Measurements from ENCODE around the gene SWSAP1. TPM values are rescaled to one million over a fixed set of nuclear protein-coding genes. Genes with fewer than 3 reads are reported as not detected.

SWSAP1 gene
- 1.5 TPM for total RNA-seq

GRCh38 chr19:11374433-11375142, at the start of gene SWSAP1:
Gene SWSAP1 (plus strand): TSS chr19:11374666. CDS start chr19:11374681, 15 bp downstream.
- no peaks in the 10 kb centered on the region for H3K27me3 ChIP-seq
- H3K4me1 ChIP-seq: peaks cover 51% of the 10 kb centered on the region
- intact Hi-C loops (cut with DNase I): loop anchor here (5.0 kb wide), 1 partner anchor 58 kb away; no protein-coding TSS in a partner anchor

GRCh38 chr19:11324748-11325389, 49.6 kb upstream of the SWSAP1 start:
- TF ChIP-seq POLR2A (IDR thresholded peaks at IDR 0.05) (no peak), POLR2AphosphoS5 (IDR thresholded peaks at IDR 0.05; ENCODE audit: insufficient read depth in 1 of 2, low read depth in 1 of 2) (no peak), CTCF (IDR thresholded peaks at IDR 0.05) (no peak)
- no peaks in the 10 kb centered on the region for H3K27me3 ChIP-seq
- peaks cover 26% of the 10 kb centered on the region for H3K4me1 ChIP-seq
- intact Hi-C loops (cut with DNase I): no loop called here
- H3K9me3 ChIP-seq: no peaks in the 10 kb centered on the region
- no peak for DNase-seq (ENCODE audit: extremely low spot score in 2 of 2)
- H3K27ac ChIP-seq: peak overlapping the region; percentile 84
- no peak overlapping the region for H3K4me3 ChIP-seq
- peaks cover 0 to 34% of the 10 kb centered on the region in 2 donors for H3K36me3 ChIP-seq

More at GRCh38 chr19:11374433-11375142, at the start of gene SWSAP1:
- Histone ChIP-seq H3K9me3 (no peaks in the 10 kb centered on the region), H3K4me3 (peak within 1 kb of the TSS; percentile 60 to 64), H3K36me3 (no peaks in the 10 kb centered on the region), H3K27ac (peak within 1 kb of the TSS; percentile 86)
- DNase-seq (ENCODE audit: extremely low spot score in 2 of 2): peak; percentile 99 to 100
- TF ChIP-seq CTCF (IDR thresholded peaks at IDR 0.05) (no peak), POLR2AphosphoS5 (IDR thresholded peaks at IDR 0.05; ENCODE audit: insufficient read depth in 1 of 2, low read depth in 1 of 2) (peak; percentile 85 to 93), POLR2A (IDR thresholded peaks at IDR 0.05) (peak in 1 of 2 donors; percentile 25)

GRCh38 chr19:11325544-11325943, 48.9 kb upstream of the SWSAP1 start:
- Histone ChIP-seq H3K9me3 (no peaks in the 10 kb centered on the region), H3K4me1 (peaks cover 26% of the 10 kb centered on the region), H3K4me3 (no peak overlapping the region), H3K27me3 (no peaks in the 10 kb centered on the region), H3K27ac (peak overlapping the region; percentile 84), H3K36me3 (peaks cover 0 to 40% of the 10 kb centered on the region in 2 donors)
- intact Hi-C loops (cut with DNase I): no loop called here
- DNase-seq (ENCODE audit: extremely low spot score in 2 of 2): no peak
- TF ChIP-seq POLR2AphosphoS5 (IDR thresholded peaks at IDR 0.05; ENCODE audit: insufficient read depth in 1 of 2, low read depth in 1 of 2) (no peak), POLR2A (IDR thresholded peaks at IDR 0.05) (no peak), CTCF (IDR thresholded peaks at IDR 0.05) (no peak)

GRCh38 chr19:11330127-11330526, 44.3 kb upstream of the SWSAP1 start:
- DNase-seq (ENCODE audit: extremely low spot score in 2 of 2): no peak
- H3K36me3 ChIP-seq: peaks cover 0 to 78% of the 10 kb centered on the region in 2 donors
- H3K4me1 ChIP-seq: peaks cover 3% of the 10 kb centered on the region
- no peak overlapping the region for H3K4me3 ChIP-seq
- no peaks in the 10 kb centered on the region for H3K27me3 ChIP-seq
- no peaks in the 10 kb centered on the region for H3K9me3 ChIP-seq
- no peak for TF ChIP-seq POLR2A (IDR thresholded peaks at IDR 0.05)
- no peak for TF ChIP-seq CTCF (IDR thresholded peaks at IDR 0.05)
- no peak for TF ChIP-seq POLR2AphosphoS5 (IDR thresholded peaks at IDR 0.05; ENCODE audit: insufficient read depth in 1 of 2, low read depth in 1 of 2)
- H3K27ac ChIP-seq: no peak overlapping the region
- intact Hi-C loops (cut with DNase I): no loop called here

GRCh38 chr19:11331502-11331901, 43.0 kb upstream of the SWSAP1 start:
- H3K4me3 ChIP-seq: no peak overlapping the region
- no peak overlapping the region for H3K27ac ChIP-seq
- no peaks in the 10 kb centered on the region for H3K4me1 ChIP-seq
- H3K27me3 ChIP-seq: no peaks in the 10 kb centered on the region
- no peaks in the 10 kb centered on the region for H3K9me3 ChIP-seq
- TF ChIP-seq POLR2A (IDR thresholded peaks at IDR 0.05) (no peak), POLR2AphosphoS5 (IDR thresholded peaks at IDR 0.05; ENCODE audit: insufficient read depth in 1 of 2, low read depth in 1 of 2) (no peak), CTCF (IDR thresholded peaks at IDR 0.05) (no peak)
- intact Hi-C loops (cut with DNase I): no loop called here
- peaks cover 0 to 85% of the 10 kb centered on the region in 2 donors for H3K36me3 ChIP-seq
- DNase-seq (ENCODE audit: extremely low spot score in 2 of 2): no peak
